Activated CD4-positive, alpha-beta T cell treated with anti-CD3 and anti-CD28 coated beads, Interleukin-2, amount 10 ng/mL, durations not matched to agents 7 days and 5 days (primary cell): Measurements from ENCODE around the gene HCRTR1. TPM values are rescaled to one million over a fixed set of nuclear protein-coding genes. Genes with fewer than 3 reads are reported as not detected.
"Not testable (repeated sequence)": the region's sequence is repeated elsewhere in the genome, so short reads cannot be mapped to it uniquely, and the experiment has no call there.

Experiments used
- CTCF ChIA-PET: fragments of 350-600 bp; sonication (Branson Sonifier 250); formaldehyde crosslinking; loops from one replicate; lab custom pipeline; 2021; ENCODE audit warnings: antibody characterized with exemption; lab: Charles Lee
- POLR2A ChIA-PET: fragments of 350-600 bp; sonication (Branson Sonifier 250); formaldehyde crosslinking; loops from one replicate; lab custom pipeline; 2021; ENCODE audit warnings: antibody characterized with exemption; lab: Charles Lee
- DNase-seq: peaks from one replicate; pipeline ENCODE4 v3.0.0-alpha.2; 2020
- H3K27ac Mint-ChIP-seq: one replicate; pipeline ENCODE4 v1.8.0; 2021; ENCODE audit warnings: mild to moderate bottlenecking, moderate library complexity, mixed read lengths
- H3K27me3 Mint-ChIP-seq: one replicate; pipeline ENCODE4 v1.8.0; 2021; ENCODE audit warnings: mixed read lengths
- H3K36me3 Mint-ChIP-seq: one replicate; pipeline ENCODE4 v1.8.0; 2021; ENCODE audit warnings: low read depth, mixed read lengths
- H3K4me1 Mint-ChIP-seq: one replicate; pipeline ENCODE4 v1.8.0; 2021; ENCODE audit warnings: mixed read lengths
- H3K4me3 Mint-ChIP-seq: one replicate; pipeline ENCODE4 v1.8.0; 2021; ENCODE audit warnings: mild to moderate bottlenecking, moderate library complexity, mixed read lengths
- H3K9me3 Mint-ChIP-seq: one replicate; pipeline ENCODE4 v1.8.0; 2021; ENCODE audit warnings: mixed read lengths
- total RNA-seq, 2 experiments: library from RNA; stranded (reverse); gene quantifications; one replicate each; pipeline ENCODE4 v1.2.3, GENCODE V29; 2021

The HCRTR1 gene
- total RNA-seq, 2 experiments from 2014 or later: not detected

DNA sequence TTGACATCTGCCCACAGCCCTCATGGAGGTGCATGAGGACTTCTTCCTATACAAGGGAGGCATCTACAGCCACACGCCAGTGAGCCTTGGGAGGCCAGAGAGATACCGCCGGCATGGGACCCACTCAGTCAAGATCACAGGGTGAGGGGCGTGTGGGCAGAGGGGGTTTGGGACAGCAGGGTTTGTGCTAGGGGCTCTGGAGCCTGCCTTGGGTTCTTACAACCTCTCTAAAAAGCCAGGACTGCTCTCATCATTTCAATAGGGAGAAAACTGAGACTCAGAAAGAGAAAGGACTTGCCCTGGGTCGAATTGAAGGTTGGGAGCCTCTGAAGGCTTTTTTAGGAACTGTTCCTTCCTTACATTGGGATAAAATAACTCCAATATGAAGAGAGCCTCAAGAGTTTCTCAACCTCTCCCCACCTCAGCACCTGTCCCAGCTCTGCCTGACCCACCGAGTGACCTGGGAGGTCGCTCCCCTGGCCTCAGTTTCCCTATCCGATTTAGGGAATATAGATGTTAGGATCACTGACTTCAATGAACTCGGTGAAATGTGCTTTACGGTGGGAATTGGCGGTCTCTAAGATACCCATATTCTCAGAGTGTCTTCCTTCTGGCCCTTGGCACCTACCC lies 31.6 kb upstream of the HCRTR1 start:
- no peak for DNase-seq
- ChIA-PET CTCF (no interaction called here), POLR2A (no interaction called here)
- no peaks in the 10 kb centered on the region for H3K36me3 Mint-ChIP-seq
- no peak overlapping the region for H3K27ac Mint-ChIP-seq
- H3K27me3 Mint-ChIP-seq: peaks cover 8% of the 10 kb centered on the region
- no peaks in the 10 kb centered on the region for H3K9me3 Mint-ChIP-seq
- H3K4me3 Mint-ChIP-seq: no peak overlapping the region
- H3K4me1 Mint-ChIP-seq: peaks cover 4% of the 10 kb centered on the region

DNA sequence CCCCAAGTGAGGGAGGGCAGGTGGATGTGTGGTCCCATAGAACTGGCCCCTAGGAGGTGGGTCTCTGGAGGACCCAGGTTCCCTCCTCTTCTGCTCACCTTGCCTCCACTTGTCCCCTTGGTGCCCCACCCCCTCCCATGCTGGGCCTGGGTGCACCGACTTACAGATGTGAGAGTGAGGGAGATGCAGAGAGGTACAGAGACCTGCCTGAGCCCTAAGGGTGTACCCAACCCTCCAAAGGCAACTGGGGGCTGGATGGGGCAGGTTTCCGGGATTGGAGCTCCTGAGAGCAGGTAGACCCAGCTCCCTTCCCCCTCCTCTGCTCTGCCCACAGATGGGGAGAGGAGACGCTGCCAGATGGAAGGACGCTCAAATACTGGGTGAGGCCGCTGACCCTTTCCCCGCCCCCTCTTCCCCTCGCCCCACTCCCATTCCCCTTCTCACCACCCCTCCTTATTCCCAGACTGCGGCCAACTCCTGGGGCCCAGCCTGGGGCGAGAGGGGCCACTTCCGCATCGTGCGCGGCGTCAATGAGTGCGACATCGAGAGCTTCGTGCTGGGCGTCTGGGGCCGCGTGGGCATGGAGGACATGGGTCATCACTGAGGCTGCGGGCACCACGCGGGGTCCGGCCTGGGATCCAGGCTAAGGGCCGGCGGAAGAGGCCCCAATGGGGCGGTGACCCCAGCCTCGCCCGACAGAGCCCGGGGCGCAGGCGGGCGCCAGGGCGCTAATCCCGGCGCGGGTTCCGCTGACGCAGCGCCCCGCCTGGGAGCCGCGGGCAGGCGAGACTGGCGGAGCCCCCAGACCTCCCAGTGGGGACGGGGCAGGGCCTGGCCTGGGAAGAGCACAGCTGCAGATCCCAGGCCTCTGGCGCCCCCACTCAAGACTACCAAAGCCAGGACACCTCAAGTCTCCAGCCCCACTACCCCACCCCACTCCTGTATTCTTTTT lies 30.8 kb upstream of the HCRTR1 start:
- H3K4me1 Mint-ChIP-seq: peaks cover 4% of the 10 kb centered on the region
- POLR2A ChIA-PET: no interaction called here

DNA sequence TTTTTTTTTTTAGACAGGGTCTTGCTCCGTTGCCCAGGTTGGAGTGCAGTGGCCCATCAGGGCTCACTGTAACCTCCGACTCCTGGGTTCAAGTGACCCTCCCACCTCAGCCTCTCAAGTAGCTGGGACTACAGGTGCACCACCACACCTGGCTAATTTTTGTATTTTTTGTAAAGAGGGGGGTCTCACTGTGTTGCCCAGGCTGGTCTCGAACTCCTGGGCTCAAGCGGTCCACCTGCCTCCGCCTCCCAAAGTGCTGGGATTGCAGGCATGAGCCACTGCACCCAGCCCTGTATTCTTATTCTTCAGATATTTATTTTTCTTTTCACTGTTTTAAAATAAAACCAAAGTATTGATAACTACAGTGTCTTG lies 30.2 kb upstream of the HCRTR1 start:
- CTCF ChIA-PET: interaction anchor here (0.8 to 1.5 kb wide), 2 partner anchors 9 to 193 kb away, joined by 3 read pairs; no protein-coding TSS in a partner anchor
- DNase-seq, H3K36me3 Mint-ChIP-seq, POLR2A ChIA-PET, H3K4me1 Mint-ChIP-seq, H3K4me3 Mint-ChIP-seq, H3K27ac Mint-ChIP-seq, H3K9me3 Mint-ChIP-seq: not testable (repeated sequence)
- peaks cover 13% of the 10 kb centered on the region for H3K27me3 Mint-ChIP-seq

More for the DNA sequence above, 30.8 kb upstream of the HCRTR1 start:
- Mint-ChIP-seq H3K36me3 (no peaks in the 10 kb centered on the region), H3K27me3 (peaks cover 8% of the 10 kb centered on the region), H3K27ac (no peak overlapping the region), H3K4me3 (no peak overlapping the region), H3K9me3 (no peaks in the 10 kb centered on the region)
- CTCF ChIA-PET: interaction anchor here (1.5 kb wide), 1 partner anchor 192 kb away, joined by 3 read pairs; no protein-coding TSS in a partner anchor
- no peak for DNase-seq

DNA sequence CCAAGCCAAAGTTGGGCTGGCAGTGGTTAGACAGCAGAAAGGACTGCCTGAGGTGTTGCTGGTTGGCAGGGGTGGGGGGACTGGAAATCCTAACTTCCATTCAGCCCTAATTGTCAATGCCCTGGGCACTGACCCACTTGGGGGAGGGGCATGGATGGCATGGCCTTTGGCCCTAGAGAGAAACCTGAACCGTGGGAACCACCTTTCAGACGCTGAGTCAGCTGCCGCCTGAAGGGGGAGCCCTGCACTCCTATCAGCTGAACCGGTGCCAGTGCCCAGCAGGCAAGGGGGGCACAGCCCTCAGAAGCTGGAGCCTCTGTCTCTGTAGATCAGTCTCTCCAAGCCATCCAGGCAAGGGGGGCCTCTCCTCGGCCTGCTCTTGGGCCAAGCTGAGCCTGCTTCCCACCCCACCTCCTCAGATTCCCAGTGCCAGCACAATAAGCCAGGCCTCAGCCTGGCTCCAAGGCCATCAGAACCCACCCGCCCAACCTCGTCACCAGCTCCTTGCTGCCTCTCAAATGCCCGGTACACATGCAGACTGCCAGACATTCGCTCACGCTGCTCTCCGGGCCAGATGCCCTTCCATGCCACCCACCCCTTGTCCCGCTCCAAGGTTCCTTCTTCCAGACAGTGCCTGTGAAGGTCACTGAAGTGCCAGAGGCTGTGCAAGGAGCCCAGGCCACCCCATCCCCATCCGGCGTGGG lies 29.6 kb upstream of the HCRTR1 start:
- DNase-seq: peak; percentile 52
- Mint-ChIP-seq H3K4me1 (peaks cover 4% of the 10 kb centered on the region), H3K4me3 (no peak overlapping the region), H3K27ac (no peak overlapping the region), H3K27me3 (peaks cover 13% of the 10 kb centered on the region), H3K9me3 (no peaks in the 10 kb centered on the region), H3K36me3 (no peaks in the 10 kb centered on the region)
- CTCF ChIA-PET: interaction anchor here (0.8 to 1.5 kb wide), 3 partner anchors 9 to 201 kb away, joined by 3 read pairs; no protein-coding TSS in a partner anchor
- POLR2A ChIA-PET: no interaction called here

DNA sequence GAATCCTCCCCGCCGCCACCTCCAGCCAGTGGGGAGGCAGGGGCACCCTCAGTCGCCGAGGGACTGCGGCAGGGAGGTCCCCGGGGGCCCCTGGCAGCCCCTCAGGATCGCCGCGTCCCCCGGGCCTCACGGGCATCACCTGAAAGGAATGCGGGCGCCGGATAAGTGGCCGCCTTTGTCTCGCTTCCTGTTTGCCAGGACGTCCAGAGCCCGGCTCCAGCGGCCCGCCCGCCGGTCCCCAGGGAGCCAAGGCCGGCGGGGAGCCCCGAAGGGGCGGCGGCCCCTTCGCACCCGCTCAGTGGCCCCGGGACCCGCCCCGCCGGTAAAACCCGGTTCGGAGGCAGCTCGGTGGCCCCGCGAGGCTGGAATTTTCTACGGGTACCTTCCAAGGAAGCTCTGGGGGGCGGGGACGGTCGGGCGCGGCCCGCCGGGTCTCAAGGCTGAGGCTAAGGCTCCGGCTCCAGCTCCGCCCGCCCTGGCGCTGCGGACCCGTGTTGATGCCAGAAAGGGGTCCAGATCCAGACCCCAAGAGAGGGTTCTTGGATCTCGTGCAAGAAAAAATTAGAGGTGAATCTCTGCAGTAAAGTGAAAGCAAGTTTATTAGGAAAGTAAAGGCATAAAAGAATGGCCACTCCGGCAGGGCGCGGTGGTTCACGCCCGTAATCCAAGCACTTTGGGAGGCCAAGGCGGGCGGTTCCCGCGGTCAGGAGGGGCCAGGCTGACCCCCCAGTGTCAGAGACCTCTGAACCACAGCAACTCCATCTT lies 28.6 kb upstream of the HCRTR1 start:
- ChIA-PET POLR2A (no interaction called here), CTCF (interaction anchor here (0.6 kb wide), 1 partner anchor 76 kb away, joined by 3 read pairs; no protein-coding TSS in a partner anchor)
- Mint-ChIP-seq H3K27ac (no peak overlapping the region), H3K4me3 (no peak overlapping the region), H3K36me3 (no peaks in the 10 kb centered on the region), H3K27me3 (peaks cover 13% of the 10 kb centered on the region), H3K4me1 (peaks cover 4% of the 10 kb centered on the region), H3K9me3 (no peaks in the 10 kb centered on the region)
- no peak for DNase-seq

DNA sequence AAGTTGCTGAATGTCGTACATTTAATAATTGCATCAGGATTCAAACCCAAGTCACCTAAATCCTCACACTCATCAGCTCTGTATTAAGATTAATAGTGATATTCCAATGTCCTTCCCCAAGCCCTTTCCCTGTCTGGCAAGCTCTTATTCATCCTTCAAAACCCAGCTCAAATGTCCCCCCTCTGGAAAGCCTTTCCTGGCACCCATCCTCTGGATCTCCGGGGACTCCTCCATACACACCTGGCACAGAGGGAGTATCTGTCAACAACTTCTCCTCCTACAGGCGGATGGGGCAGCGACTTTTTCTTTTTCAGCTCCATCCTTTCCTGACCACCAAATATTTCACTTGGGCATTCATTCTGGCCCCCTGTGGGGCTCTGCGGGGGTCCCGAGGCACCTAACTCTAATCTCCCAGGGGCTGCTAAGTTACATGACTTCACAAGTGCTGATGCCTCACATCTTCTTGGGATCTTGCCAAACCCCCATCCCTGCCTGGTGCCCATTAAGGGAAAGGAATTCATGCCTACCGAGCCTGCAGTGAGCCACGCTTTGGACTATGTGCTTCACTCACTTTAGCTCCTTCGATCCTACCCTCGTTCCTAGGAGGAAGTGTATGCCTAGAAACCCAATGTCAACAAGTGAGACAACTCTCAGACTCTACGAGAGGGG lies 25.9 kb upstream of the HCRTR1 start:
- CTCF ChIA-PET: interaction anchor here (0.6 to 1.2 kb wide), 4 partner anchors 11 to 443 kb away, joined by 3 read pairs; partner anchors contain the start of gene PEF1
- POLR2A ChIA-PET: no interaction called here
- H3K27ac Mint-ChIP-seq: no peak overlapping the region
- H3K36me3 Mint-ChIP-seq: no peaks in the 10 kb centered on the region
- no peak overlapping the region for H3K4me3 Mint-ChIP-seq
- H3K9me3 Mint-ChIP-seq: no peaks in the 10 kb centered on the region
- H3K4me1 Mint-ChIP-seq: peaks cover 4% of the 10 kb centered on the region
- DNase-seq: no peak
- H3K27me3 Mint-ChIP-seq: peaks cover 13% of the 10 kb centered on the region

DNA sequence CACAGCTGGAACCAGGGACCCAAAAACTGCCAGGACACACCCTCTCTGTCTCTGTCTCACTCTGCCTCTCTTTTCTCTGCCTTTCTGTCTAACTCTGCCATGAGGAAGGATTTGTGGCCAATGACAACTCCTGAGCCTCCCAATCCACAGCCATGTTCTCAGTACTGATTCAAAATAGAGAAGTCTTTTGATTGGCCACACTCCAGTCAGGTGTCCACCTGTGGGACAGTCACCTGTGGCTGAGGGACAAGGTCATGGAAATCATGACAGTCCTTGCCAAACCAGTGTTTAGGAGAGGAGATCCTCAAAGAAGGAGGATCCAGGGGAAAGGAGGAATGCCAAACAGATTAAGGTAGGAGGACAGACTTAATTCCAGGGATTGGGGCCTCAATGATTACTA lies 25.4 kb upstream of the HCRTR1 start:
- Mint-ChIP-seq H3K27me3 (peaks cover 16% of the 10 kb centered on the region), H3K36me3 (no peaks in the 10 kb centered on the region), H3K9me3 (no peaks in the 10 kb centered on the region), H3K4me1 (peaks cover 4% of the 10 kb centered on the region), H3K27ac (no peak overlapping the region), H3K4me3 (no peak overlapping the region)
- DNase-seq: no peak
- CTCF ChIA-PET: interaction anchor here (1.0 kb wide), 1 partner anchor 11 kb away, joined by 3 read pairs; no protein-coding TSS in a partner anchor
- POLR2A ChIA-PET: no interaction called here

DNA sequence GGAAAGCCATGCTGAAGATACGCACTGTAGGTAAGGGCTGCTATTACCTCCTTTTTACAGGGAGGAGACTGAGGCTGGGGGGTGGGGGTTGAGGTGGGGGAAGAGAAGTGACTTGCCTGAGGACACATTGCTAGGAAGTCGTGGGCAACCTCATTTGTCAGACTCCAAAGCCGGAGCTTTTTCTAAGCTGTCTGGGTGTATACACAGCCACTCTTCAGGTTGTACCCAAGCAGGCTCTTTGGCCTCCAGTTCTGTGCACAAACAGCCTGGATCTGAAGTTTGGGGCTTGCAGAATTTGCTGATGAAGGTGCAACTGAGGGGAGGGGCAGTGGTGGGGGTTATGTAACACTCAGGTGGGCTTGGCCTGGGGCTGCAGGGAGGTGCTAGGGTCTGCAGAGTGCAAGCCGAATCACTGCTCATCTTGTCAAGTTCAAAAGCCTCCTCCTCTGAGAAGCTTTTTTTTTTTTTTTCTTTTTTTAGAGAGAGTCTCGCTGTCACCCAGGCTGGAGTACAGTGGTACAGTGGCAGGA lies 24.3 kb upstream of the HCRTR1 start:
- CTCF ChIA-PET: interaction anchor here (0.6 kb wide), 1 partner anchor 1868 kb away, joined by 4 read pairs; no protein-coding TSS in a partner anchor

DNA sequence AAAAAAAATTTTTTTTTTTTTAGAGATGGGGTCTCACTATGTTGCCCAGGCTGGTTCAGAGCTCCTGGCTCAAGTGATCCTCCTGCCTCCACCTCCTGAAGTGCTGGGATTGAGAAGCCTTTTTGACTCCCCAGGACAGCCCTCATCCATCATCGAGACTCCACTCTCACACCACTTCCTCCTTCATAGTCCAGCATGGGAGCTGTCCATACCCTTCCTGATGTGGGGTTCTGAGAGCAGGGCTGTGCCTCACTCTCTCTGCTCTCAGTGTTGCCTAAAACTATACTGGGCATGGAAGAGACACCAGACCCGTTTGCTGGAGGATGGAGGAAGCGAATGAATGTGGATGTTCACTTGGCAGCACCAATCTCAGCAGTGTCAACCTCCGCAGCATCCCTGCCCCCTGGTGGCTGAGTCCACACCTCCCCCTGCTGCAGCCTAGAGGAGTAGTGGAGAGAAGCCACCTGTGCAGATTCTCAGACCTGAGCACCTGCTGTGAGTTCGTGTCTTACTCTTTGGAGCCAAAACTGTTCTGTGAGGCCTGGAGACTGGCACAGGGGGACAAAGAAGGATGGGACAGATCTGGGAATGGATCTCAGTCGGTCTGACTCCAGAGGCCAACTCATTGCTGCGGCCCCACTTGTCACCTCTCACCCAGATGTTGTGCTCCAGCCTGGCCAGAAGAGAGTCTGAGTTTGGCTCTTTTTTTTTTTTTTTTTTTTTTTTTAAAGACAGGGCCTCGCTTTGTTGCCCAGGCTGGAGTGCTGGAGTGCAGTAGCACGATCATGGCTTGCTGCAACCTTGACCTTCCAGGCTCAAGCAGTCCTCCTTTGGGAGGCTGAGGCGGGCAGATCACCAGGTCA lies 23.5 kb upstream of the HCRTR1 start:
- Mint-ChIP-seq H3K36me3 (no peaks in the 10 kb centered on the region), H3K27me3 (peaks cover 16% of the 10 kb centered on the region)

More for the DNA sequence above, 24.3 kb upstream of the HCRTR1 start:
- H3K36me3 Mint-ChIP-seq: no peaks in the 10 kb centered on the region
- peaks cover 16% of the 10 kb centered on the region for H3K27me3 Mint-ChIP-seq
- H3K27ac Mint-ChIP-seq: no peak overlapping the region
- peaks cover 4% of the 10 kb centered on the region for H3K4me1 Mint-ChIP-seq
- H3K9me3 Mint-ChIP-seq: no peaks in the 10 kb centered on the region
- DNase-seq: no peak
- POLR2A ChIA-PET: no interaction called here
- no peak overlapping the region for H3K4me3 Mint-ChIP-seq

DNA sequence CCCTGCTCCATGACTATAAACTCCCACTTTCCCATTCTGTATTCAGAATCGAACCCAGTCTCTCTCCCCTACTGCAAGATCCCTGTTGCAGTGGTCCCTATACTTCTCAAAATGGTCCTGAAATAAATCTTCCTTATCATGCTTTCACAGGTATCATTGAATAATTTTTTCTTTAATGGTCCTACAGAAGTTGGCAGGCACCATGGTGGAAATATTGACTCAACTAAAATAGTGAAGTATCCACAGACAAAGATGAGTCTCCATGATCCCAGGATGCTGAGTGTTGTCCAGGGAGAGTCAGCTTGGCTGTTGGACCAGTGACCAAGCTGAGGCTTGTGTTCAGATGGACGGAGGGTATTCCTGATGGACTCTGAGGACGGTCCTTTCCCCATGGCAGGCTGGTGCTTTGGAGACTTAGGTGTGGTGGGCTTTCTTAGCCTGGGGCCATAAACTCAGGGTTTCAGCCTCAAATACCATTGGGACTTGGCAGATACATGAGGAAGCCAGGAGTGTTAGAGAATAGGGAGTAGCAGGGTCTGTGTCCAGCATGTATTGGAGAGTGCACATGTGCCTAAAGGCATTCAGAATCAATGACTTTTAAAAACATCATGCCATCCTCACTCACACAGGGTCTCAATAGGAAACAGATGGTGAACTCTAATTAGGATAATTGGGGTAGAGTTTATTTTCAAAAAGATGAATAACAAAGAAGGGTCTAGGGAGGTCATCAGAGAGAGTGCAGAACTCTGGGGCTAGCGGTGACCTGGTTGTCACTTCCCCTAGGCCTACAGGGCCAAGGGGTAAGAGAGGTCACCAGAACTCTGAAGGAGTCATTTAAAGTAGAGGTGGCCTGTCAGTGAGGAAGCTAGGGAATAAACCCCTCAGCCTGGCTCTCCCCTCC lies 21.4 kb upstream of the HCRTR1 start:
- no peak for DNase-seq
- H3K9me3 Mint-ChIP-seq: no peaks in the 10 kb centered on the region

More for the DNA sequence above, 23.5 kb upstream of the HCRTR1 start:
- H3K9me3 Mint-ChIP-seq: no peaks in the 10 kb centered on the region
- no peak overlapping the region for H3K27ac Mint-ChIP-seq
- DNase-seq: peak; percentile 75
- ChIA-PET CTCF (no interaction called here), POLR2A (no interaction called here)
- H3K4me3 Mint-ChIP-seq: no peak overlapping the region
- H3K4me1 Mint-ChIP-seq: peaks cover 4% of the 10 kb centered on the region

More for the DNA sequence above, 21.4 kb upstream of the HCRTR1 start:
- H3K27ac Mint-ChIP-seq: no peak overlapping the region
- no peak overlapping the region for H3K4me3 Mint-ChIP-seq
- no peaks in the 10 kb centered on the region for H3K4me1 Mint-ChIP-seq
- ChIA-PET CTCF (no interaction called here), POLR2A (no interaction called here)
- H3K27me3 Mint-ChIP-seq: peaks cover 11% of the 10 kb centered on the region
- H3K36me3 Mint-ChIP-seq: no peaks in the 10 kb centered on the region
